Sigmoid colon (tissue), 4 donors: ENCODE data around the gene REXO1.
"Not testable (repeated sequence)": the region's sequence is repeated elsewhere in the genome, so short reads cannot be mapped to it uniquely, and the experiment has no call there.

Experiments used
- POLR2A ChIP-seq, 2 donors: fragments of 450-650 bp; IDR thresholded peaks; one replicate each; pipeline ENCODE4 v1.6.1; 2016; ENCODE audit warnings: antibody characterized with exemption in 2 of 2, mild to moderate bottlenecking in 2 of 2, moderate library complexity in 2 of 2
- POLR2AphosphoS5 ChIP-seq, 4 donors: sonication (generic); formaldehyde crosslinking; IDR thresholded peaks; one replicate each; pipeline ENCODE4 v1.6.1; 2017; ENCODE audit warnings: antibody characterized with exemption in 4 of 4
- TF ChIP-seq, protein P1 (sequence below), 4 experiments: fragments of 450-650 bp in 3 of 4; fragments of 200-600 bp in 1 of 4; IDR thresholded peaks; one replicate each; pipeline ENCODE4 v1.5.1; 2016 to 2019; ENCODE audit warnings: antibody characterized with exemption in 4 of 4, mild to moderate bottlenecking in 3 of 4, moderate library complexity in 2 of 4

DNA sequence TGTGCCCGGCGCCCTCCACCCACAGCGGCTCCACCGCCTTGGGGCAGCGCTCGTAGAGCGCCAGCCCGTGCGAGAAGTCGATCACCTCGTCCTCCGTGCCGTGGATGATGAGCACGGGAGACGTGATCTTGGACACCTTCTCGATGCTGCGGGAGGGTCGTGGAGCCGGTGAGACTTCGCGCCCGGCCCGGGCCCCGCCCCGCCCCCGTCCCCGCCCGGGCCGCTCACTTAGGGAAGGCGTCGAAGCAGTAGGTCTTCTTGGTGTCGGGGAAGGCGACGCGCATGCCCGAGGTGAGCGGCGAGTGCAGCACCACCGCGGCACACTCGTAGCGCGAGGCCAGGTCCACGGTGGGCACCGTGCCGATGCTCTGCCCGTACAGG is 29.0 kb upstream of the REXO1 start:
- TF ChIP-seq, protein P1, sequence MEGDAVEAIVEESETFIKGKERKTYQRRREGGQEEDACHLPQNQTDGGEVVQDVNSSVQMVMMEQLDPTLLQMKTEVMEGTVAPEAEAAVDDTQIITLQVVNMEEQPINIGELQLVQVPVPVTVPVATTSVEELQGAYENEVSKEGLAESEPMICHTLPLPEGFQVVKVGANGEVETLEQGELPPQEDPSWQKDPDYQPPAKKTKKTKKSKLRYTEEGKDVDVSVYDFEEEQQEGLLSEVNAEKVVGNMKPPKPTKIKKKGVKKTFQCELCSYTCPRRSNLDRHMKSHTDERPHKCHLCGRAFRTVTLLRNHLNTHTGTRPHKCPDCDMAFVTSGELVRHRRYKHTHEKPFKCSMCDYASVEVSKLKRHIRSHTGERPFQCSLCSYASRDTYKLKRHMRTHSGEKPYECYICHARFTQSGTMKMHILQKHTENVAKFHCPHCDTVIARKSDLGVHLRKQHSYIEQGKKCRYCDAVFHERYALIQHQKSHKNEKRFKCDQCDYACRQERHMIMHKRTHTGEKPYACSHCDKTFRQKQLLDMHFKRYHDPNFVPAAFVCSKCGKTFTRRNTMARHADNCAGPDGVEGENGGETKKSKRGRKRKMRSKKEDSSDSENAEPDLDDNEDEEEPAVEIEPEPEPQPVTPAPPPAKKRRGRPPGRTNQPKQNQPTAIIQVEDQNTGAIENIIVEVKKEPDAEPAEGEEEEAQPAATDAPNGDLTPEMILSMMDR (IDR thresholded peaks at IDR 0.05): not testable (repeated sequence)
- TF ChIP-seq POLR2A, POLR2AphosphoS5 (IDR thresholded peaks at IDR 0.05): not testable (repeated sequence)
